HG02885 (cell line): Measurements from ENCODE around the gene KRT80.
"Not testable (repeated sequence)": the region's sequence is repeated elsewhere in the genome, so short reads cannot be mapped to it uniquely, and the experiment has no call there.

Source experiments
- ATAC-seq: cut with Tn5 transposase; IDR thresholded peaks from one replicate; pipeline ENCODE4 v1.9.1; 2021; ENCODE audit warnings: mild to moderate bottlenecking; ENCODE audit not compliant: unreplicated experiment, poor library complexity

The KRT80 gene

DNA sequence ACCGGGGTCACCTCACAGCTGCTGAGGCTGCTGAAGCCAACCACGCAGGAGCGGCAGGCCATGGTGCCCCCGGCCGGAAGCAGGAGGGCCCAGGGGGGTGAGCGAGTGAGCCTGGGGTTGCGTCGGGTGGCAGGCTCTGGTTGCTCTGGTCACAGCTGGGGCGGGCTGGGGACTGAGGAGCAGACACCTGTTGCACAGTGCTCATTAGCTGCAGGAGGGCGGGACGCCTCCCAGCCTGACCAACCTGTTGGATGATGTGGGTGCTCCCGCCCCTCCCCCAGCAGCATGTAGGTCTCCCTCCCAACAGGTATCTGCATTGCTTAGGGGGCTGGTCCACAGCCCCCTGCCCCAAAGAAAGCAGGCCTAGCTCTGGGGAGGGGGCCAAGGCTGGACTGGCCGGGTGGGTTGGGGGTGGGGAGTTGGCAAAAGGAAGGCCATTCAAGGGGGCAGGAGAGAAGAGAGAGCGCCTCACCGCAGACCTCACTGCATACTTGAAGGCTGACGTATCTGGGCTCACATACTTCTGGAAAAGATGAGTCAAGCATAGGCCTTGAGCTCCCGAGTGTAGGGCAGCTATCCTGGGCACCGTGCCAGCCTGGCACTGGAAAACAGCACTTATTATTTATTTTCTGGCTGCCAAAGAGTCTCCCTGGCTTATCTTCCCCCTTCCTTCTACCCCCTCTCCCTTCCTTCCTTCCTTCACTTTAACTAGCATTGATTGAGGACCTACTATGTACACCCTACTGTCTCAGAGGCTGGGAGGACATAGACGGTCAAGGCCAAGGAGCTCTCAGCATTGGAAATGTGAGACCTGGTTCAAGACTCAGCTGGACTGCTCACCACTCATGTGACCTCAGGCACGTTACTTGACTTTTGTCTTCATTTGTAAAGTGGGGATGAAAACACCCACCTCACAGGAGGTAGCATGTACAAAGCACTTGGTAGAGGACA, at the start of gene KRT80:
Gene KRT80 (minus strand): TSS at position 174 of the 951 bp plus-strand sequence. CDS start 112 bp downstream, at position 62.
- no peak for ATAC-seq

DNA sequence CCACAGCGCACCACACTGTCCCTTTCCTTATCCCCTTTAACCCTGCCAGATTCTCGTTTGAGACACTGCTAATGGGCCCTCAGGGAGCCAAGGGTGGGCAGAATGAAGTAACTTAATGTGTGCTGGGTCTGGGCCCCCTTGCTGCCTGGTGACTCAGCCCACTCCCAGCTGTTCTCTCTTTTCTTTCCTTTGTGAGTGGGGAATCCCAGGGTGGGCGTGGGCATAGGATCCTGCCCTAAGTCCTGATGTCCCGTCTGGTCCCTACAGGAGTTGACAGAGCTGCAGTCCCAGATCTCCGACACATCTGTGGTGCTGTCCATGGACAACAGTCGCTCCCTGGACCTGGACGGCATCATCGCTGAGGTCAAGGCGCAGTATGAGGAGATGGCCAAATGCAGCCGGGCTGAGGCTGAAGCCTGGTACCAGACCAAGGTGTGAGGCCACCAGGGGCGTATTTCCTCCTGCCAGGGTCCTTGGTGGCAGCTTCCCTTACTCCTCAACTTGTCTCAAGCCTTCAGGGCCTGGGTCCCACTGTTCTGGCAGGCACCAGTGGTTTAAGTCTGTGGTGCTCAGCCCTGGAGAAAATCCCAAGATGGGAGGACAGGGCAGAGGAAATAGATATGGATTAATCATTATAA, 49.5 kb upstream of the KRT80 start:
- ATAC-seq, result no peak

DNA sequence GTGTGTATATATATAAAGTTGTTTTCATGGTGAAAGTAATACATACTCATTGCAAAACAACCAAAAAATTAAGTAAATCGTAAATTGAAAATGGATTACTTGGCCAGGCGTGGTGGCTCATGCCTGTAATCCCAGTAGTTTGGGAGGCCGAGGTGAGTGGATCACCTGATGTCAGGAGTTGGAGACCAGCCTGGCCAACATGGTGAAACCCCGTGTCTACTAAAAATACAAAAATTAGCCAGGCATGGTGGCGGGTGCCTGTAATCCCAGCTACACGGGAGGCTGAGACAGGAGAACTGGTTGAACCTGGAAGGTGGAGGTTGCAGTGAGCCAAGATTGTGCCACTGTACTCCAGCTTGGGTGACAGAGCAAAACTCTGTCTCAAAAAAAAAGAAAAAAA, 48.4 kb upstream of the KRT80 start:
- not testable (repeated sequence) for ATAC-seq

DNA sequence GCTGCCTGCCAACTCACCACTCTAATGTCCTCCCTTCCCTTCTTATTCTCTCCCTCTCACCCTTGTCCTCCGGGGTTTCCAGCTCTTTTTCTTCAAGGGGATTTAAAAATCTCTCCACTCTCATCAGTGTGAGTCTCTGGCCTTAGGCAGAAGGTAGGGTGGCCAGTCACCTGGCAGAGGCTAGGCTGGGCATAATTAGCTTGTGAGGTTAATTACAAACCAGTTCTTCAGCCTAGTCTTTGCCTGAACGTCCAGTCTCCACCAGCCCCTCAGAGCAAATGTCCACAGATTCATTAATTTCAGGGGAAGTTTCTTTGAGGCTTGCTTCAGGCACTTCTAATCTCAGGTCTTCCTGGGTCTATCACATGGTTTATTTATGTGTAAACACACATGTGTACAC, 48.0 kb upstream of the KRT80 start:
- no peak for ATAC-seq

DNA sequence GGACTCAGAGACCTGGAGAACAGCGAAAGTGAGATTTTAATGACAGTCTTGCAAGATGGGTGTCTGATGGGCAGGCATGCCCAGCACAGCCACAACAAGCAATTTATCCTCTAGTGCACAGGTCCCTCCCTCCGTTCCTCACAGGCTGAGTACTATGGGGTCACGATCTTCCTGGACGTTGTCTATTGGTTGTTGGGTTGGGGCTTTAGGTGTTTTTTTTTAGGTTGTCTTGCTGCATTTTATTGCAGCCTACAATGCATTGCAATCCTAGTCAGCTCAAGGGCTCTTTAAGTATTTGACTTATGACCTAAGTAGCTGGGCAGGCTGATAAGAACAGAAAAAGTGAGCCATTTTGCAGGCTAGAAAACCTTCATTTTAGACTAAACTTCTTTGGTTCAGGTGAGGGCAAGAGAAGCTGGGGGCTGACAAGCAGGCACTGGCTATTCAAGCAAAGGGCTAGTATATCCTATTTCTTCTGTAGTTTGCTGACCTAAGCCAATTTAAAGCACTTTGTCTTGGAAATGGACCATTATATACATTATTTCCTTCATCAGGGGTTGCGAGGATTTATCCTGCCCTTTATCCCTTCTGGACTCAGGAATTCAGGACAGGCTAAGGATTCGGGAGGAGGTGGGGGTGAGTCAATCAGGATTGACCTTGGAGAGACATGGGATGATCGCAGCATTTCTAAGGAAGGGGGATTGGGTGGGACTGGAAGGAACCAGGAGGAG, 47.3 kb upstream of the KRT80 start:
- ATAC-seq, result no peak

DNA sequence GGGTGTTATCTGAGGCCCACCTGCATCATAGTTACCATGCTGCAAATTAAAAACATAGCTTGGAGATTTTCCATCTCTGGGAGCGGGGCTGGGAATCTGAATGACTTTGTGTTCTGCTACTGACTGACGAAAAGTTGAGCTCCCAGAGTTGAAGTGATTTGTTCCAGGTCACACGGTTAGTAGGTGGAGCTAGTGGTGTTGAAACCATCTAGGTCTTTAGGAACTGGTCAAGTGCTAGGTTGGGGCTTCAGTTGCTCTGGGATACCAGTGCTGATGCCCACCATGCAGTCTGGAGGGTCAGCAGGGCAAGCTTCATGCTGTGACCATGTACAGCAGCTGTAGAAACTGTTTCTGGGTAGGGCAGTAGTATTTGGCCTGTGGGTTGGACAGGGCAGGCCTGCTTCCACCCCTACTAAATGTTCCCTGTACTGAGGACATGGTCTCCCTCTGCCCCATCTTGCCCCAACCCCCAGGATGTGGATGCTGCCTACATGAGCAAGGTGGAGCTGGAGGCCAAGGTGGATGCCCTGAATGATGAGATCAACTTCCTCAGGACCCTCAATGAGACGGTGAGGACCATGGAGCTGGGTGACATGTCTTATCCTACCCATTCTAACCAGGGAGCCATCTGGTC, 46.5 kb upstream of the KRT80 start:
- ATAC-seq, result no peak

DNA sequence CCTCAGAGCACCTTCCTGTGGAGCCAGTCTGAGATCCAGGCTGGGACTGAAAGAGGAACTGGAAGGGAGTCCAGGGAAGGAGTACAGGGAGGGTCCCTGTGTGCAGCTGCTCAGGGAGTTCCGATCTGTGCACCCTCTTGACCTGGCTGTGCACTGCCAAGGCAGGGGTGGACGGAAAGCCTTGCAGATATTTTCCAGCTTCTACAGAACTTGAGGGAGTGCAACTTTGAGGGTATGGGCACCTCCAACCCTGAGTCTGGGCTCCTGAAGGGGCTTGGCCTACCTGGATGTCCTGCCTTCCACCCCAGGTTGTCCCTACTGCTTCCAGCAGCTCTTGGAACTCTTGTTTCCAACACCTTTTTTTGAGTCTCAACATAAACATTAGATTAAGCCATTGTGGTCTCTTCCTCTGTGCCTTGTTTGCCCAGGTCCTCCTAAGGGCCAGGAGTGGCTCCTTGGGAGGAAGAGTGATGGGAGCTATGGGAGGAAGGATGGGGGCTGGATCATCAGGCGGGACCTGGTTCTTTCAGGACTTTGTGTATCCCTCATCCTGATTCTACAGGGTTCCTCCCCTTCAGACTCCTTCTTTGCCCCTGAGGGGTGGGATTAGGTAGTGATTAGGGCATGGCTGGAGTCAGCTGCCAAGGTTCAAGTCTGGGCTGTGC, 44.7 kb upstream of the KRT80 start:
- ATAC-seq, result no peak

DNA sequence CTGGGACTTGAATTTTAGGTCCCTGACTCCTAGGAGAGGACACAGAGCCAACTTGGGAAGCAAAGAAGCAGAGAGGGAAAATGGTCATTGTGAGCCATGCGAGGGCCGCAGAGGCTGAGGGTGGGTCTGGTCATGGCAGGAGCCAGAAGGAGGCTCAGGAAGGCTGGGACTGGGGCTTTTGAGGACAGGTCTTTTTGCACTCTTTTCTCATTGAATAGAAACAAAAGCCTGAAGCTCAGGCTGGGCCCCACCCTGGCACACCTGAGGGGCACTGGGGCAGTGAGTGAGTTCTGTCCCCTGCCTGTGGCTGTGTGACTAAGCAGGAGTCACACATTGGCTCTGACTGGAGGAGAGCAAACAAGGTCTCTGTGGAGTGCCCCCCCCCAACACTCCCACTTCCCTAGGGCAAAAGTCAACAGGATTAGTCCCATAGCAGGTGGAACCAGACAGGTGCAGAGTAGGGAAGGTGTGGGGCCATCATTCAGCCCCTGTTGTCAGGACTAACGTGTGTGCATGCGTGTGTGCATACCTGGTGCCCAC, 44.1 kb upstream of the KRT80 start:
- ATAC-seq, result no peak

DNA sequence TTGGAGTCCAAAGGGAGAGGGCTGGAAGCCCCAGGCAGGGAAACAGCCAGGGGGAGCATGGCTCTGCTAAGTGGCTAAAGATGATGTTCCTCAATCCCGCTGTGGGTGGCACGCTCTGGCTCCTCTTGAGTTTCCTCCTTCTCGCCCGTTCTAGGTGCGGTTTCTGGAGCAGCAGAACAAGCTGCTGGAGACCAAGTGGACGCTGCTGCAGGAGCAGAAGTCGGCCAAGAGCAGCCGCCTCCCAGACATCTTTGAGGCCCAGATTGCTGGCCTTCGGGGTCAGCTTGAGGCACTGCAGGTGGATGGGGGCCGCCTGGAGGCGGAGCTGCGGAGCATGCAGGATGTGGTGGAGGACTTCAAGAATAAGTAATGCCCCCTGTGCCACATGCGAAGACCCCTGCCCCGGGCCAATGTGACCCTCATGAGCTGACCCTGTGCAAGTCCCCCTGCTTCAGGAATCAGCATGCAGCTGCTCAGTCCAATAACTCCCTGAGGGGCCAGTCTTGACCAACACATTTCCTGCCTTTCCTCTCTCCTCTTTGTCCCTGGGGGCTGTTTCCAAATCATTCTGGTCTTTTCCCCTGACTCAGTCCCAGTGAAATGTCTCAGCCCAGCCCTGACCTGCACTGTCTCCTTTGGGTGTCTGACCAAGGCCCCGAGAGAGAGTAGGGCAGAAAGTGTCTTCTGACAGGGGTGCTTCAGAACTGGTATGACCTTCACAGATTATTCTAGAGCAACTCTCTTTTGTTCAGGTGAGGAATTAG, 43.4 kb upstream of the KRT80 start:
- ATAC-seq, result no peak

DNA sequence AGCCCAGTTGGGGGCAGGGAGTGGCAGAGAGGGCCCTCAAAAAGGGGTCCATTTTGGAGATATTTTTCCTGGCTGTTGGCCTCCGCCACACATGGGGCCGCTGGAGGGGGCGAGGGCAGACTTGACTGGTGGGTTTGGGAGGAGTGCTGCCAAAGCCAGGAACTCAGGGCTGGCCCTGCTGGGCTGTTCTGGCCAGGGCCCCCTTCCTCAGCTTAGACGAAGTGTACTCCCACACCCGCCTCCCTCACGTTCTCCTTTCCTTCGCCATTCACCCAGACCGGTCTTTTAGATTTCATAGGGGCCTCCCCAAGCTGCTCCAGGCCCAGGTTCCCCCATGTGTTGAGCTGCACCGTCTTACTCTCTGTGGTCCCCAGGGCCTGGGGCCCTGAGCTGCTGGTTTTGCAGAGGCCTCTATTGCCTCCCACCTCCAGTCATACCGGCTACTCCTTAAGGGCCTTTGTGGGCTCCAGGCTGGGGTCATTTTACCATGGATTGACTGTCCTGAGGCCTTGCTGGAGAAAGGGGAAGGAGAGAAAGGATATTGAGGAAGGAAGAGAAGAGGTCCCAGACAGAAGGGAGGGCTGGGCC, 42.5 kb upstream of the KRT80 start:
- no peak for ATAC-seq

DNA sequence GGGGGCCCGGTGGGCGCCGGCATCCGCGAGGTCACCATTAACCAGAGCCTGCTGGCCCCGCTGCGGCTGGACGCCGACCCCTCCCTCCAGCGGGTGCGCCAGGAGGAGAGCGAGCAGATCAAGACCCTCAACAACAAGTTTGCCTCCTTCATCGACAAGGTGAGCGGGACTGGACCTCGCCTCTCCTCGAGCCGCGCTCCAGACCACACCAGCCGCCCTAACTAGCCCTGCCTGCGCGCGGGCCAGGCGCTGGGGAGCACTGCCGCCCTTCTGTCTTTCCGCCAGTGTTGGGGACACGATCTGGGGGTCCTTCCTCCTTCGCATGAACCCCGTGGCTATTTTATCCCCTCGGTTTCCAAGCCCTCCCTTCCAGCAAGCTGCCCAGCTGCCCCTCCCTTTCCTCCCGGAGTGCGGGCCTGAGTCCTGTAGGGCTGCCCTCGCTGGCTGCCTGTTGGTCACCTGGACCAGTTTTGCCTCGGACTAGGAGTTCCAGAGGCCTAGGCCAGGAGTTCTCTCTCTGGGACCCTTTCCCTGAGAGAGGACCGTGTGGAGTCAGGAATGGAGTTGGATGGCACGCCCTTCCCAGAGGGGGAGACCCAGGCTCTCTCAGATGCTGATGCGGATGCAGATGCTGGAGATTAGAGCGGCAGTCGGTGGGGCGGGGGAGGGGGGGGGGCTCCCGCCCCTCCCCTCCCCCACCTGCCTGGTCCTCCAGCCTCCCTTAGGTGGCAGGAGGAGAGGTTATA, 41.8 kb upstream of the KRT80 start:
- no peak for ATAC-seq

DNA sequence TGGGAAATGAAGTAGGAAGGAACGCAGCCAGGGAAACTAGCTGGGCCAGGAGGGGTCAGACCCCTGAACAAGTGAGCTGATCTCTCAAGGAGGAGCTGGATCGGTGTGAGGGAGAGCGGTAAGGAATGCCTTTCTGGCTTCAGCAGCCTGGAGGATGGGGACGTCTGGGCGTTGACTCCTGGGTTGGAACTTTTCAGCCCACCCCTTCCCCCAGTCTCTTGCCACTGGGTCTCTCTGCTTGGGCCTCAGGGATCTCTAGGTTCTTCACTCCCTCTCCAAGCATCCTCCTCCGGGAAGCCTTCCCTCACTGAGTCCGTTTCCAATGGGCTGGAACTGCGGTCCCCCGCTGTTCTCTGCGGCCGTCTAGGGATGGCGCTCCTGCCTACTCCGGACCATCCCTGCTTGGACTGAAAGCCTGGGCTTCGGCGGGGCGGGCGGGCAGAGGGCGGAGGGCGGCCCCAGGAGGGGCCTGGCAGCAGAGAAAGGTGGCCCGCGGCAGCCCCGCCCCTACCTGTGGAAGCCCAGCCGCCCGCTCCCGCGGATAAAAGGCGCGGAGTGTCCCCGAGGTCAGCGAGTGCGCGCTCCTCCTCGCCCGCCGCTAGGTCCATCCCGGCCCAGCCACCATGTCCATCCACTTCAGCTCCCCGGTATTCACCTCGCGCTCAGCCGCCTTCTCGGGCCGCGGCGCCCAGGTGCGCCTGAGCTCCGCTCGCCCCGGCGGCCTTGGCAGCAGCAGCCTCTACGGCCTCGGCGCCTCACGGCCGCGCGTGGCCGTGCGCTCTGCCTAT, 41.1 kb upstream of the KRT80 start, which contains the start of gene KRT7:
Gene KRT7 (plus strand): TSS at position 570 of the 788 bp plus-strand sequence. CDS start 54 bp downstream, at position 624.
- ATAC-seq, result no peak

DNA sequence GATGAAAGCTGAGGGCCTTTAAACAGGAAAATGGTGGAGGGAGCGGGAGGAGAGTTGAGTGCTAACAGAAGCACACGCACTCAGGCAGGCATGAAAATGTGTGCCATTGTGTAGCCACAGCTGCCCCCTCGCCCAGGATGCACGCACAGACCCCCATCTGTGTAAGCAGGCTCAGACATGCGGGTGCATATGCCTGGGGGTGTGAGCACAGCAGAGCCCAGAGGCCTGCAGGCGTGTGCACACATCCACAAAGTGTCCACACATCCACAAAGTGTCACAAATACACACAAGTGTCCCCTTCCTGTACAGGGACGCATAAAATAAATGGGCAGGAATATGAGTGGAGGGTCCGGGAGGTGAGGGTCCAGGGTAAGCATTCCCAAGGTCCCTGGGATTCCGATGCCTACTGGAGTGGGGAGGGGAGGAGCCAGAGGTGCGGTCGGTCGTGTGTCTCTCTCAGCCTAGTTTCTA, 40.4 kb upstream of the KRT80 start:
- ATAC-seq, result no peak

DNA sequence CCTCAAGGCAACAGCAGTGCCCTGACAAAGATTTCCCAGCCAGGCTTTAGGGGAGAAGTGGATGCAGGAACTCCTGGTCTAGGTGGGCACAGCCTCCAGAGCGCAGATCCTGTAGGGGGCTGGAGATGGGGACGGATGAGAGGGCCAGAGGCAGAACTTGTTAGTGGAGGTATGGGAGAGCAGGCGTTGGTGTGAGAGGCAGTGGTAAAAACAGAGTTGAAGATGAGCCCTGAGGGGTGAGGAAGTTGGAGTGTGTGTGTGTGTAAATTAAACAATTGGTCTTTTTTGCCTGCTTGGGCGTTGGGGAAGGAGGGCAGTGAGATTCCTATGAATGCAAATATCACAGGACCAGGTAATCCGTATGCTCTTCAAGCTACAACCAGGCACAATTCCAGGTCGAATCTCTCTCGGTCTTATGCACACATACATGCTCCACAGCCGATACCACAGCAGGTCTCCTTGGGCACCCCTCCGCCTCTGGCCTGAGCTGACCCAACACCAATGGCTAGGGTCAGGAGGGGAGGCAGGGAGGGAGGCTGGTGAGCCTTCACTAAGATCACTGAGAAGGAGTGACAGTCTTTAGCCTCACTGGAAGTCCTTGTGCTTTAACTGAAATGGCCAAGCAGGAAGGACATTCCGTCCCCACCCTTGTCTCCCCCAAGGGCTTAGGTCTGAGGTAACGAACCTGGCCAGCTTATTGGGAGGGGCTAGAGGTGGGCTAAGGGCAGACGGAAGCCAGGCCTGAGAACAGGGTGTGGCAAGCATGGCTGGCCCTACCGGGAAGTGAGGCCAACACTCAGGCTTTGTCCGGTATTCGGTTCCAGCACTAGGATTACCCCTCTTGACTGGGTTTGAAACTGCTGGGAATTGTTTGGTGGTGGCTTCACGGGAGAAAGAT, 39.7 kb upstream of the KRT80 start:
- no peak for ATAC-seq

DNA sequence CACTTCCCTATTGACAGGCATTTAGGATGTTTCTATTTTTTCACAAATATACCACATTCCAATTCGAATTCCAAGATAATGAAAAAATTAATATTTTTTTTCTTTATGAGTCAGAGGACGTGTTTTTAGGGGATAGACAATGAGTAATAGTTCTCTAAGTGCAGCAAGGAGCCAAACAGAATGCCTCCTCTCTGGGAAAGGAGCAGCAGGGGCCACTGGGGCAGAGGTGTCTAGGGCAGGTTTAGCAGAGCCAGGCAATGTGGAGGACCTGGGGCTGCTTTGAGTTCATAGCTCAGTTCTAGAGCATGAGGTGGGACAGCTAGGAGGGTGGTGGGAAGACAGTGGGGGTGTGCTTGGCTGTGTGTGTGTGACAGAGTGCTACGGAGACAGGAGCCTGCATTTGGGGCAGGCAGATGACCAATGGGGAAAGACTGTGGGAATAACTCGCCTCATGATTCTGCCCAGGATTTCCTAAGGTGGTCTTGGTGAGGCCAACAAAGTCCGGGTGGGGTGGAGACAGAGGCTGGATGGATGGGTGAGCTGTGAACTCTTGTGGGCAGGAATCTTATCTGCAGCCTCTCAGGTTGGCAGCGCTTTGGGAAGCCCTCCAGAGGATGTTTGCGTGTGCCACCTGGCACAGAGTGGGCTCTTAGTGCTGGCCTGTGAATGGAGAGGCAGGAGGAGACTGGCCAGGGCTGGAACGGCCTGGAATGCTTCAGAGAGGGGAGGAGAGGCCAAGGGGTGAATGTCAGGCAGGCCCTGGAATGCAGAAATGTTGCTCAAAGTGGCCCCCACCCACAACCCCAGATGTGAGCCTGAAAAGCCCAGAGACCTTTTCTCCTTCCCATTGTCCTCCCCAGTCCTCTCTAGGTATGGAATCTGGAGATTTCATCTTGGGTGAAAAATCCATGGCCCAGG, 38.8 kb upstream of the KRT80 start:
- no peak for ATAC-seq
